Parathyroid adenoma (tissue), 2 donors: Measurements from ENCODE around the gene EME1.
A peak's percentile ranks its signal among the peaks of the same experiment; 100 is the strongest.

Source experiments
- H2AFZ ChIP-seq: fragments of 300-600 bp; sonication (generic); one replicate; pipeline ENCODE4 v1.7.0; 2017; ENCODE audit warnings: antibody characterized with exemption, mild to moderate bottlenecking
- H3K27ac ChIP-seq: fragments of 300-600 bp; sonication (generic); one replicate; pipeline ENCODE4 v1.7.0; 2017
- H3K27me3 ChIP-seq: fragments of 300-600 bp; sonication (generic); one replicate; pipeline ENCODE4 v1.7.0; 2017; ENCODE audit warnings: low read length; ENCODE audit not compliant: control insufficient read depth, insufficient read depth
- H3K36me3 ChIP-seq: fragments of 300-600 bp; sonication (generic); one replicate; pipeline ENCODE4 v1.7.0; 2017; ENCODE audit warnings: low read length; ENCODE audit not compliant: control insufficient read depth, insufficient read depth
- H3K4me1 ChIP-seq: fragments of 300-600 bp; sonication (generic); one replicate; pipeline ENCODE4 v1.7.0; 2017; ENCODE audit warnings: control low read depth
- H3K4me2 ChIP-seq: fragments of 300-600 bp; sonication (generic); one replicate; pipeline ENCODE4 v1.7.0; 2017; ENCODE audit warnings: low read length
- H3K4me3 ChIP-seq: fragments of 300-600 bp; sonication (generic); one replicate; pipeline ENCODE4 v1.7.0; 2017; ENCODE audit warnings: low read depth, low read length
- H3K79me2 ChIP-seq: fragments of 300-600 bp; sonication (generic); one replicate; pipeline ENCODE4 v1.7.0; 2017; ENCODE audit warnings: control low read depth
- H3K9ac ChIP-seq: fragments of 300-600 bp; sonication (generic); one replicate; pipeline ENCODE4 v1.7.0; 2017; ENCODE audit warnings: mild to moderate bottlenecking
- H3K9me3 ChIP-seq: fragments of 300-600 bp; sonication (generic); one replicate; pipeline ENCODE4 v1.7.0; 2017; ENCODE audit warnings: low read length; ENCODE audit not compliant: control insufficient read depth
- TF ChIP-seq, protein P1 (sequence below): fragments of 300-600 bp; sonication (generic); IDR thresholded peaks from one replicate; pipeline ENCODE4 v1.7.0; 2017; ENCODE audit warnings: antibody characterized with exemption, mild to moderate bottlenecking
- donor health status: primary hyperparathyroidism.

Gene EME1

DNA sequence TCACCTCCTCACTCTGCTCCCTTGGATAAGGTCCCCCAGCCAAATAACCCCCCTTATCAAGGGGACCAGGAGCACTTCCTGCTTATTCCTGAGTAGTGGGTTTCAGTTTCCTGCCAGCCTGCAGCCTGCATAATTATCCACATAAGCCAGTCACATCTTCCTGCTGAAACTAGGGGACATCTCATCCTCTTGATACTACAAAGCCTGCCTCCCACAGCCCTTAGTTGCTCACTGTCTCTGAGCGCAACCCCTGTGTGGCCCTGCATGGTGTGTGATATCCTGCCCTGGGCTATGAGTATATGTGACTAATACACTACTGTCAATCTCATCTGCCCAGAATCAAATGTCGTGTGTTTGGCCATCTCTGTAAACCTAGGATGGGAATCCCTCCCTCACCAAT lies 35.1 kb upstream of the EME1 start:
- Histone ChIP-seq H3K4me2 (no peak overlapping the region), H2AFZ (no peak overlapping the region), H3K79me2 (no peaks in the 10 kb centered on the region), H3K9me3 (no peaks in the 10 kb centered on the region), H3K4me3 (no peak overlapping the region), H3K27ac (no peak overlapping the region), H3K9ac (no peak overlapping the region), H3K4me1 (no peaks in the 10 kb centered on the region), H3K36me3 (no peaks in the 10 kb centered on the region), H3K27me3 (no peaks in the 10 kb centered on the region)
- TF ChIP-seq, protein P1, sequence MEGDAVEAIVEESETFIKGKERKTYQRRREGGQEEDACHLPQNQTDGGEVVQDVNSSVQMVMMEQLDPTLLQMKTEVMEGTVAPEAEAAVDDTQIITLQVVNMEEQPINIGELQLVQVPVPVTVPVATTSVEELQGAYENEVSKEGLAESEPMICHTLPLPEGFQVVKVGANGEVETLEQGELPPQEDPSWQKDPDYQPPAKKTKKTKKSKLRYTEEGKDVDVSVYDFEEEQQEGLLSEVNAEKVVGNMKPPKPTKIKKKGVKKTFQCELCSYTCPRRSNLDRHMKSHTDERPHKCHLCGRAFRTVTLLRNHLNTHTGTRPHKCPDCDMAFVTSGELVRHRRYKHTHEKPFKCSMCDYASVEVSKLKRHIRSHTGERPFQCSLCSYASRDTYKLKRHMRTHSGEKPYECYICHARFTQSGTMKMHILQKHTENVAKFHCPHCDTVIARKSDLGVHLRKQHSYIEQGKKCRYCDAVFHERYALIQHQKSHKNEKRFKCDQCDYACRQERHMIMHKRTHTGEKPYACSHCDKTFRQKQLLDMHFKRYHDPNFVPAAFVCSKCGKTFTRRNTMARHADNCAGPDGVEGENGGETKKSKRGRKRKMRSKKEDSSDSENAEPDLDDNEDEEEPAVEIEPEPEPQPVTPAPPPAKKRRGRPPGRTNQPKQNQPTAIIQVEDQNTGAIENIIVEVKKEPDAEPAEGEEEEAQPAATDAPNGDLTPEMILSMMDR, result no peak

DNA sequence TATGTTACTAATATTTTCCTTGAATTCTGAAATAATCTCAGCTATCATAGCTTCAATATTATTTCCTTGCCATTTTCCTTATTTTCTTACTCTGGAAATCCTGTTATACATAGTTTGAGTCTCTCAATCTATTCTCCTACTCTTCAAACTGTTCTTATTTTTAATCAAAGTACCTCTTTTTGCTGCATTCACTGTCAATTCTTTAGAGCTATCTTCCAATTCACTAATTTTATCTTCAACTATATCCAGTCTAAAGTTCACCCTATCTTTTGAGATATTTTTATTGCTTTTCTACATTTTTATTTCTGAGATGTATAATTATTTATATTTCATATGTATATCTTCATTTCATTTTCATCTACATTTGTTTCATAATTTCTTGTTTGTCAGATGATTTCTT lies 34.4 kb upstream of the EME1 start:
- Histone ChIP-seq H3K9me3 (no peaks in the 10 kb centered on the region), H3K36me3 (no peaks in the 10 kb centered on the region), H3K79me2 (no peaks in the 10 kb centered on the region), H2AFZ (no peak overlapping the region), H3K4me1 (no peaks in the 10 kb centered on the region), H3K27me3 (no peaks in the 10 kb centered on the region), H3K27ac (no peak overlapping the region), H3K4me3 (no peak overlapping the region), H3K4me2 (no peak overlapping the region), H3K9ac (no peak overlapping the region)
- TF ChIP-seq, protein P1, result no peak

DNA sequence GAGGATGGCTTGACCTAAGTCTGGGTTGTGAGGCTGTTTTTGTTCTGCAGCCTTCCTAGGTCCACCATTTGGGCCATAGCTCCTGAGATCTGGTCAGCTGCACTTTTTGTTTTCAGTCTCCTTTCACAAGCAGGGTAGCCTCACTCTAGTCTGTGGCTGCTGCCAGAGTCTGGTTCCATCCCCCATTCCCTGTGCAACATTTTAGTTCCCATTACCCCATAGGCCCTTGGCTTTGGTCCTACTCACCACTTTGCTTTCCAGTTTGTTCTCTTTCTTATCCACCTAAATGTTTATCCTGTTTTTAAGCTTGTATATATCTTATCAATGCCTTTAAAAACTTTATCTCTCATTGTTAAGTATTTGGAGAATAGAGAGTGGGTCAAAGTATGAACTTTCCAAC lies 33.6 kb upstream of the EME1 start:
- no peaks in the 10 kb centered on the region for H3K36me3 ChIP-seq
- H3K4me2 ChIP-seq, result no peak overlapping the region
- H3K9ac ChIP-seq, result no peak overlapping the region
- H3K27me3 ChIP-seq, result no peaks in the 10 kb centered on the region
- no peaks in the 10 kb centered on the region for H3K4me1 ChIP-seq
- no peak overlapping the region for H3K27ac ChIP-seq
- no peaks in the 10 kb centered on the region for H3K9me3 ChIP-seq
- TF ChIP-seq, protein P1, result no peak
- no peak overlapping the region for H2AFZ ChIP-seq
- no peak overlapping the region for H3K4me3 ChIP-seq
- no peaks in the 10 kb centered on the region for H3K79me2 ChIP-seq

DNA sequence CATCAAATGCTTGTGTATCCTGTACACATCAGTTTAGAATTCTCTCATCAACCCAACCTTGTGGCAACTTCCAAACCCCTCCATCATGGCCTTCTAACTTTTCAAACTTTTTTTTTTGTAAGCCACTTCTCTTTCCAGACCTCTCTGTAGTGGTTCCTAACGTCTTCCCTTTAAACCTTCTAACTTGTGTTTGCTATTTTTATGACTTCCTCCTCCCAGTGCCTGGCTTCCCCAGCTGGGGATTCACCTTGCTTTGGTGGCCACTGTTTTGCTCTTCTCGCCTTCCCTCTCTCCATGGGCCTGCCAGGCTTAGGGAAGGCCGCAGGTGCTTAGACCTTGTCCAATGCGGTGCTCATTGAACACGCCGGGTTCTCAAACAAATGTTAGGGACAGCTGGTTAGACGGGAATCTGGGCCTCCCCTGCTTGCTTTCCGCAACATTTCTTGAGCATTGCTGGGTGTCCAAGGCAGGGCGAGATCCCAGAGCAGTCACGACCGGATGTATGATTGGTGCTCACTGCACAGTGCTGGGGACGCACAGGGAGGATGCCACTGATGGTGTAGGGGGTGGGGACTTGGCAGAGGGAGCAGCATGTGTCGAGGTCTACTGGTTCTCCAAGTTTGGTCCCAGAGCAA lies 28.2 kb upstream of the EME1 start:
- Histone ChIP-seq H3K4me2 (no peak overlapping the region), H3K79me2 (peaks cover 2% of the 10 kb centered on the region), H3K9me3 (no peaks in the 10 kb centered on the region), H3K36me3 (no peaks in the 10 kb centered on the region), H2AFZ (peak overlapping the region; percentile 93), H3K27ac (no peak overlapping the region), H3K27me3 (no peaks in the 10 kb centered on the region), H3K9ac (no peak overlapping the region), H3K4me1 (peaks cover 5% of the 10 kb centered on the region), H3K4me3 (no peak overlapping the region)
- TF ChIP-seq, protein P1, result no peak
